GM21528 (cell line): Measurements from ENCODE around the gene ACOT8.
"Not testable (repeated sequence)": the region's sequence is repeated elsewhere in the genome, so short reads cannot be mapped to it uniquely, and the experiment has no call there.

Experiments used
- ATAC-seq: cut with Tn5 transposase; IDR thresholded peaks from one replicate; pipeline ENCODE4 v1.9.1; 2021; ENCODE audit warnings: mild to moderate bottlenecking, moderate library complexity; ENCODE audit not compliant: unreplicated experiment, low FRiP score

Gene ACOT8

DNA sequence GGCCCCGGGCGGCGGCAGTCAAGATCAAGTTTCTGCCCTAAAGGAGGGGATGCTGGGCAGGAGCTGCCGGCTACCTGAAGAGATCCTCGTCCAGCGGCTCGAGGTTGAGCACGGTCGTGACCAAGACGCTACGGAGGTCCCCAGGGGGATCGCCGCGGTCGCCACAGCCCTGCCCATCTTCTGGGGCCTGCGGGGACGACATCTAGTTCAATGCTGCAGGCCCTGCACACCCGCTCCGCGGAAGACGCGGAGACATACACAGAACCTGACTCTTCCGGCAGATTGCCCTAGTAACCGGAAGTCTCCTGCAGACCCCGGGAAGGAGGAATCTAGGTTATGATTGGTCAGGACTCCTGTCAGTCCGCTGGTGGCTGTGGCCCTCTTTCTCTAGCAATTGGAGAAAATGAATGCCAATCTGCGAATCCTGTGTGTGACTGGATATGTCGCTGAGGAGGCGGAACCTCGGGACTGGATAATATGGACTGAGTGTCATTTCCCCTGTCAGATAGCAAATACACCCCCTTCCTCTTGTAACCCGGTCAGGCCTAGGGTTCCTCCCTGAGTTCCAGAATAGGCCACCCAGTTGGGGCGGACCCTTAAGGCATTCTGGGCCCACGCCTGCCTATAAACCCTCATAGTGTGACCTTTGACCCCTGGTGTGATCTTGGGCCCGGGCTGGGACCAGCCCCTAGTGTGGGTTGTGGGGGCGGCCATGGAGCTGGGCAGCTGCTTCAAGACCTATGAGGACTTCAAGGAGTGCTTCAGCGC lies at the start of gene ACOT8, which contains the start of gene ZSWIM3:
Gene ACOT8, minus strand, starts transcription at position 279 of the 768 bp plus-strand sequence. Its CDS starts 77 bp downstream, at position 202.
Gene ZSWIM3, plus strand, starts transcription at position 501 of the 768 bp plus-strand sequence. Its CDS starts 212 bp downstream, at position 713.
- peak; percentile 95 for ATAC-seq

DNA sequence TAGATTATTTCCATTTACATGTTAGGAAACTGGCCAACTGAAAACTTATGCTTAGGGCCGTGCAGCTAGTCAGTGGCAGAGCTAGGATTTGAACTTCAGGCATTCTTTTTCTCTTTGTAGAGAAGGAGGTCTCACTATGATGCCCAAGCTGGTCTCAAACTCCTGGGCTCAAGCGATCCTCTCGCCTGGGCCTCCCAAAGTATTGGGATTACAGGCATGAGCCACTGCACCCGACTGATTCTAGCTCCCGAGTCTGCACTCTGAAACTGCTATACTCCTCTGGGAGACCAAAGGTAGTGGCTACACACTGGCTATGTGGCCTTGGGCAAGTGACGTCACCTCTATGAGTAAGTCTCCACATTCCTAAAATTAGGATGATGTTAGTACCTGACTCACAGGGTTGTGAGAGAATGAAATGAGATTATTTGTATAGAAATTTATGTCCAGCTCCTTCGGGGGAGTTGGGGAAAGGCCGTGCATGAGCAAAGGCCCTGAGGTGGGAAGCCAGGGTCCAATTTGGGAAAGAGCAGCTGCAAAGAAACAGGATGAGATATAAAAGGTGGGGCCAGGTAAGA lies 48.4 kb upstream of the ACOT8 start:
- ATAC-seq: no peak

DNA sequence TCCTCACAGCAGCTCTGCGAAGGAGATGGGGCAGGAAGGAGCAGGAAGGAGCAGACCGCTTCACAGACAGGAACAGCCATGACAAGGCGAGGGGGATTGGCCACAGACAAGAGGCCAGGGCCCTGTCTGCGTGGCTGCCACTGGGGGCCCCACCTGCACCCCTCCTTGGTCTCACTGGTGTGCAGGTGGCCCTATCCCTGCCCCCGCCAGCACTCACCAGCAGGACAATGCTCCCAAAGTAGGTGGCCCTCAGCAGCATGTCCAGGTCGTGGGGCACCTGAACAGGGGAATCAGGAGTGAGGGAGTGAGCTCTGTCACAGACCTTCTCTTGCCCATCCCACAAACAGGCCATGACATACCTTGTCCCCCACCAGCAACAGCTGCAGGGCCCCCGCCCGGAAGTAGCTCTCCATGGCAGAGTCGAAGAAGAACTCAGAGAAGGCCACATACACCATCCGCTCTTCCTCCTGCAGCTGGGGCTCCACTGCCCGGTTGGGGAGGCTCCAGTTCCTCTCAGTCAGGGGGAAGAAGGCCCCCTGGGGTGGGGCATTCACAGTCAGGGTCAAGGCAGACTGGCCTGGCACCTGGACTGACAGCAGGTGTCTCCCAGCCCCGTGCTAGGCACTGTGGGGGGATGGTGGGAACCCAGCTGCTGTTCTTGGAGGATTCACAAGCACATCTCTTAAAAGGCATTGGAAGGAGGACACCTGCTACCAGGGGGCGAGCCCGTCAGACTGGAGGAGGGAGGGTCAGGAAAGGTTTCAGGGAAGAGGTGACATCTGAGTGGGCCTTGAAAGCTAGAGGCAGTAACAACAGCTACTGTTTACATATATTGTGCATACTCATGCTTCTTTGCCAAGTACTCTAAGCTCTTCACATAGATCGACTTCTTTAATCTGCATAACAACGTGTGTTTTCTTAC lies 47.7 kb upstream of the ACOT8 start:
- ATAC-seq: no peak

DNA sequence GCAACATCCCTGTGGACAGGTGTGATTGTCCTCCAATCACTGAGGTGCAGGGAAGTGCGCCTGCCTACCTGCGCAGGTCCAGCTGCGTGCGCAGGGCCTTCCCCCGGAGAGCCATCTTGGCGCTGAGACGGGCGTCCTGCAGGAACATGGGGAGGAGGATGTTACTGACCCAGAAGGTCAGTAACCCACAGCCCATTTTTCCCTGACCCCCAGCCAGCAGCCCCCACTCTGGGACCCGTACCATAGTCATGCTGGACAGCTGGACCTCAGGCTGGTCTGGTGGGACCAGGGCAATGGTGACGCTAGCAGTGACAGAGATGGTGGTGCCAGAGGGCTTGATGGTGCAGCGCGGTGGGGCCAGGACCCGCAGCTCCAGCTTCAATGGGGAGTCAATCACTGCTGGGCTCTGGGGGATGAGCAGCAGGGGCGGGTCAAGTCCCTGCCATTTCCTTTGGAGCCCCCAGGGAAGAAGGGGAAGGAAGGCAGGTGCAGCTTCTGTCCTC lies 45.1 kb upstream of the ACOT8 start:
- ATAC-seq: no peak

DNA sequence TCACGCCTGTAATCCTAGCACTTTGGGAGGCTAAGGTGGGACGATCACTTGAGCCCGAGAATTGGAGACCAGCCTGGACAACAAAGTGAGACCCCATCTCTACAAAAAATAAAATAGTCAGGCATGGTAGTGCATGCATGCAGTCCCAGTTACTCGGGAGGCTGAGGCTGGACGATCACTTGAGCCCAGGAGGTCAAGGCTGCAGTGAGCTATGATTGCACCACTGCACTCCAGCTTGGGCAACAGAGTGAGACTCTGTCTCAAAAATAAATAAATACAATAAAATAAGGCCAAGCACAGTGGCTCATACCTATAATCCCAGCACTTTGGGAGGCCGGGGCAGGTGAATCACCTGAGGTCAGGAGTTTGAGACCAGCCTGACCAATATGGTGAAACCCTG lies 44.1 kb upstream of the ACOT8 start:
- not testable (repeated sequence) for ATAC-seq

DNA sequence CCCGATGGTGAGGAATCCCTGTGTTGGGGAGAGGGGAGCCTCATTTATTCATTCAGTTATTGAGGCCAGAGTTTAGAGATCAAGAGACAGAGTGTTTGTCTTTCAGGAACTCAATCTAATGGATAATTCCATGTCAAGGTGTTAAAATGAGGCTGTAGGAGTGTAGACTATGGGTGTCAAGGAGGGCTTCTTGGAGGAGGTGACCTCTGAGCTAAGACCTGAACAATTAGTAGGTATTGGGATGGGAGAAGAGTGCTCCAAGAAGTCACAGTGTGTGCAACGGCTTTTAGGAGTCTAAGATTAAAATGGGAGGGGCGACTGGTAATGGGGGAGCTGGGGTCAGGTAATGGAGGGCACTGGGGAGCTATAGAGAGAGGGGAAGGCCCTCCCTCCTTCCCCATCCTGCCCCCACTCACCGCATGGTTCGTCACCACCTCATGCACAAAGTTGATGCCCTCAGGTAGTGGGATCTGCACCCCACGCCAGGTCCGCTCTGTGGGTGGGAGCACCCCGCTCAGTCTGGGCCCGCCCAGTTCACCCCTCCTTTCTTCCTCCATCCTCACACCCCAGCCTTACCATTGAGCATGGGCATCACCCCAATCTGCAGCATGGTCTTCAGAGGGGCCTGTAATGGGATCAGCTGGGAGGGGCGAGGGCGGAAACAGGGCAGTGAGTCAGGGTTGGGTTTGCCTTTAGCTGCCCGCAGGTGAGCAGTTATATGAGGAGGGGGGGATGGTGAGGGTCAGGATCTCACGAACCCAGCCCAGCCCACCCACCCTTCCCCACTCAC lies 42.0 kb upstream of the ACOT8 start:
- ATAC-seq: no peak

DNA sequence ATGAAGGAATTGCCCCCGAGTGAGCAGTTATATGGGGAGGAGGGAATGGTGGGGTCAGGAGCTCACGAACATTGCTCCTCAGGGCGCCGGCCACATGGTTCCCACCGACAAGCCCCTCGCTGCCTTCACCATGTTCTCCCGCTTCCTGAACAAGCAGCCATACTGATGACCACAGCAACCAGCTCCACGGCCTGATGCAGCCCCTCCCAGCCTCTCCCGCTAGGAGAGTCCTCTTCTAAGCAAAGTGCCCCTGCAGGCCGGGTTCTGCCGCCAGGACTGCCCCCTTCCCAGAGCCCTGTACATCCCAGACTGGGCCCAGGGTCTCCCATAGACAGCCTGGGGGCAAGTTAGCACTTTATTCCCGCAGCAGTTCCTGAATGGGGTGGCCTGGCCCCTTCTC lies 41.1 kb upstream of the ACOT8 start:
- no peak for ATAC-seq

DNA sequence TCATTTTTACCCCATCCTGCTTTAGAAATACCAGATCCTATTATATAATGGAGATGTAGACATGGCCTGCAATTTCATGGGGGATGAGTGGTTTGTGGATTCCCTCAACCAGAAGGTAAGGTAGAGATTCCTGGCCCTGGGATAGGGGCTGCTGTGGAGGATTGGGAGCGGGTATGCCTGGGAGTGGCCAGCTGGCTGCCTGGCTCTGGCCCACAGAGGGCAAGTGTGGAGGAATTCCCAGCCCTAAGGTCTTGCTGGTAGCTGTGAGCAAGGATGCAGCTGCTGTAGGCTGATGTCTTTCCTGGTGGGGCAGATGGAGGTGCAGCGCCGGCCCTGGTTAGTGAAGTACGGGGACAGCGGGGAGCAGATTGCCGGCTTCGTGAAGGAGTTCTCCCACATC lies 40.5 kb upstream of the ACOT8 start:
- ATAC-seq: no peak

DNA sequence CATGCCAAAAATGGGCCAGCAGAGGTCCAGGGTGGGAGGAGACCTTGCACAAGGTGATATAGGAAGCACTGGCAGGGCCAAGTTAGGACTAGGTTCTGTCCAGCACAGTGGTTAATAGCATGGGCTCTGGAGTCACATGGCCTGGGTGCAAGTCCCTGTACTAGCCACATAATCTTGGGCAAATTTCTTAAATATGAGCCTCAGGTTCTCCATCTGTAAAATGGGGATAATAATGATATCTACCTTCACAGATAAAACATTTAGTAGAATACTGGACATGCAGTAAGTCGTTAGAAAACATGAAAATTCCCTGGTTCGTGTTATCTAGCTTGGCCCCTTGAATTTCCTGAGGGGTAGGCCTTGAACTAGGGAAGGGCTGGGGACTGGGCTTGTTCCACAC lies 40.1 kb upstream of the ACOT8 start:
- ATAC-seq: no peak

DNA sequence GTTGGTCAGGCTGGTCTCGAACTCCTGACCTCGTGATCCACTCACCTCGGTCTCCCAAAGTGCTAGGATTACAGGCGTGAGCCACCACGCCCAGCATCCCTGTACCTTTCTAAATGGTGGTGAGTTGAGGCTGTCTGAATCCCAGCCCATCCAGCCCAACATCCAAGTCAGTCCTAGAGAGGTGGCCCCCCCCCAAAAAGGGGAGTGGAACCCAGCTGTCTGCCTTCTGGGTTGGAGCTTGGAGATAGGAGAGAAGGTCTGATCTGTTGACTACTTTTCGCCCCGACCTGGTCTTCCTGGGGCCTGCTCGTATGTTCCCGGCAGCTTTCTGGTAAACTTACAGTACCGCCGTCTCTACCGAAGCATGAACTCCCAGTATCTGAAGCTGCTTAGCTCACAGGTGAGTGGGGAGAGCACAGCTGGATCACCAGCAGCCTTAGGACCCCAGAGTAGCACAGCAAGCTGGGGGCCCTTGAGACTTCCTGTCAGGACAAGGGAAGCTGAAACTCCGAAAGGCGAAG lies 39.5 kb upstream of the ACOT8 start:
- ATAC-seq: no peak

DNA sequence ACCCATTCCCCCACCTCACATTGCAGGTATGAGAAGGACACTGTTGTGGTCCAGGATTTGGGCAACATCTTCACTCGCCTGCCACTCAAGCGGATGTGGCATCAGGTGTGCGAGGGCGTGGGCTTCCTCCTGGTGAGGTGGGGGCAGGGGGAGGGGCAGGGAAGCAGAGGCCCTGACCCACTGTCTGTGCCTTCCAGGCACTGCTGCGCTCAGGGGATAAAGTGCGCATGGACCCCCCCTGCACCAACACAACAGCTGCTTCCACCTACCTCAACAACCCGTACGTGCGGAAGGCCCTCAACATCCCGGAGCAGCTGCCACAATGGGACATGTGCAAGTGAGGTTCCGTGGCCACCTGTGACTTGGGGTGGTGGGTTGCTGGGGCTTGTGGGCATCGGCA lies 37.6 kb upstream of the ACOT8 start:
- ATAC-seq: no peak

DNA sequence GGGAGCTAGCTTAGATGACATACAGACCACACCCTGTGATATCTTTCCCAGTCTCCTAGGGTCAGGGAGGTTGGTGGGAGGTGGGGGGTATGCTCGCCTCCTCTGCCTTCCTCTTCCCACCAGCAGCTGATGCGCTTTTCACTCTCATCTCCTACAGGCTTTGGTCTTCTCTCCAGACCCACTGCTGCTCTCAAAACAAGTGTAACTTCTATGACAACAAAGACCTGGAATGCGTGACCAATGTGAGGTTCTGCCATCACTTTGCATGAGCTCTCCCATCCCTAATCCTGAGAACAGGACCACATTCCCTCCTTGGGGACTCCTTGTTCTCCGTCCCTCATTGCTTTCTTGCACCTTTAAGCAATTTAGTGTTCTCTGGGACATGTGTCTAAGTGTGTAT lies 36.6 kb upstream of the ACOT8 start:
- ATAC-seq: no peak

DNA sequence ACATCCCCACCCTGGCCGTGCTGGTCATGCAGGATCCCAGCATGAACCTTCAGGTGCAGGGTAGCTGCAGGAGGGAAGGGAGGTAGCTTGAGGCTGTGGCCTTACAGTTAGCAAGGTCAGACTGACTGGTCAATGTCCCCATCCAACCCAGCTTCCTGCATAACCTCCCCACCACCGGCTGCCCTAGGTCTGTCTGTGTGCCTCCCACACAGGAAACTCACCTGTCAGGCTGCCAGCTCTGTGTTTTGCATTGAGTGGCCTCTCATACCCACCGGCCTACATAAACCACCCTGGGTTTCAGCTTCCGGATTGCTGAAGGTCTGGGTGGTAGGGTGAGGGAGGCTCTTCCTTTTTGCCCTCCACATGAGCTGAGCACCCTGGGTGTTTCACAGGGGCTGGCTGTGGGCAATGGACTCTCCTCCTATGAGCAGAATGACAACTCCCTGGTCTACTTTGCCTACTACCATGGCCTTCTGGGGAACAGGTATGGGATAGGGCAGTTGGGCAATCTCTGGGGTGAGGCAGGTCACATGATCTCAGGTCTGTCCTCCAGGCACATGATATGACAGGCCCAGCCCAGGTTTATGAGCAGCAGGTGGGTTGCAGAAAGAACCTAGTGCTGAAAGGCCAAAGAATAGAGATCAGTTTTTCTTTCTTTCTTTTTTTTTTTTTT lies 35.8 kb upstream of the ACOT8 start:
- no peak for ATAC-seq

DNA sequence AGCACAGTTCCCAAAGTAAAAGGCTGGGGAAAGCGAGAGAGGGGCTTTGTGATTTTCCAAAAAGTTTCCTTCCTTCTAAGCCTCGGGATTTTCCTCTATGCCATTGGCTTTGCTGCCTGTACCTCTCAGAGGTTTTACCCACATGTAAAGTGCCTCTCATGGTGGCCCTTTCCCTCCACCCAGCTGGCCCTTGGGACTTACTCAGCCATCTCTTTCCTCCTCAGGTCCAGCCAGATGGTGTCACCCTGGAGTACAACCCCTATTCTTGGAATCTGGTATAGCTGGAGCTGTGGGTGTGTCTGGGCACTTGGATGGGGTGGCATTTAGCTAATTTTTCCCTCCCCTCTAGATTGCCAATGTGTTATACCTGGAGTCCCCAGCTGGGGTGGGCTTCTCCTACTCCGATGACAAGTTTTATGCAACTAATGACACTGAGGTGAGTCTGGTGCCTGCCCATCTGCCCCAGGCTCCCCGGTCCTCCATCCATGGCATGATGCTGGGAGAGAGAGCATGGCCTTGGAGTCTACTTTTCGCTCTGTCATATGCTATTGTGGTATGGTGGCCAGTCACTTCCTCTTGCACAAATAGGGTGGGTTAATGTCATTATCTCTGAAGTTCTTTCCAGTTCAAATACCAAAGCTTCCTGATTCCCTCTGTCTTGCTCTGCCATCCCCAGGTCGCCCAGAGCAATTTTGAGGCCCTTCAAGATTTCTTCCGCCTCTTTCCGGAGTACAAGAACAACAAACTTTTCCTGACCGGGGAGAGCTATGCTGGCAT lies 35.0 kb upstream of the ACOT8 start:
- no peak for ATAC-seq

DNA sequence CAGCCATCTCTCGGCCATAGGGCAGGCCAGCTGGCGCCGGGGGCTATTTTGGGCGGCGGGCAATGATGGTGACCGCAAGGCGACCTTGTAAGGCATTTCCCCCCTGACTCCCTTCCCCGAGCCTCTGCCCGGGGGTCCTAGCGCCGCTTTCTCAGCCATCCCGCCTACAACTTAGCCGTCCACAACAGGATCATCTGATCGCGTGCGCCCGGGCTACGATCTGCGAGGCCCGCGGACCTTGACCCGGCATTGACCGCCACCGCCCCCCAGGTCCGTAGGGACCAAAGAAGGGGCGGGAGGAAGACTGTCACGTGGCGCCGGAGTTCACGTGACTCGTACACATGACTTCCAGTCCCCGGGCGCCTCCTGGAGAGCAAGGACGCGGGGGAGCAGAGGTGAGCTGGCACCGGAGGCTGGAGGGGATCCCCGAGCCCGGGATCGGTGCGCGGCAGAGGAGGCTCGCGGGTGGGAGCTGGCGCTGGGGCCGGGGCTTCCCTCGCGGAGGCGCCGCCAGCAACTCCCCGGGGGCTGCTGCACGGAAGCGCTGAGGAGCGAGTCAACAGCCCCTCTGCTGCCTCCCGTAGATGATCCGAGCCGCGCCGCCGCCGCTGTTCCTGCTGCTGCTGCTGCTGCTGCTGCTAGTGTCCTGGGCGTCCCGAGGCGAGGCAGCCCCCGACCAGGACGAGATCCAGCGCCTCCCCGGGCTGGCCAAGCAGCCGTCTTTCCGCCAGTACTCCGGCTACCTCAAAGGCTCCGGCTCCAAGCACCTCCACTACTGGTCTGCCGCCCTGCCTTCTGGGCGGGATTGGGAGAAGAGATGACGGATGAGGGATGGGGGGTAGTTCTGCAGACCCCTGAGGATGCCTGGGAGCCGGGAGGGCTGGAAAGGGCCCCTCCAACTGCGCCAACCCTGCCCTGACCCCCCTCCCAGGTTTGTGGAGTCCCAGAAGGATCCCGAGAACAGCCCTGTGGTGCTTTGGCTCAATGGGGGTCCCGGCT lies 34.1 kb upstream of the ACOT8 start, which contains the start of the genes CTSA and NEURL2:
Gene CTSA, plus strand, starts transcription at position 351 of the 999 bp plus-strand sequence. Its CDS starts 234 bp downstream, at position 585.
Gene NEURL2, minus strand, starts transcription at position 224 of the 999 bp plus-strand sequence. Its CDS starts 217 bp downstream, at position 7.
- ATAC-seq: peak; percentile 72

DNA sequence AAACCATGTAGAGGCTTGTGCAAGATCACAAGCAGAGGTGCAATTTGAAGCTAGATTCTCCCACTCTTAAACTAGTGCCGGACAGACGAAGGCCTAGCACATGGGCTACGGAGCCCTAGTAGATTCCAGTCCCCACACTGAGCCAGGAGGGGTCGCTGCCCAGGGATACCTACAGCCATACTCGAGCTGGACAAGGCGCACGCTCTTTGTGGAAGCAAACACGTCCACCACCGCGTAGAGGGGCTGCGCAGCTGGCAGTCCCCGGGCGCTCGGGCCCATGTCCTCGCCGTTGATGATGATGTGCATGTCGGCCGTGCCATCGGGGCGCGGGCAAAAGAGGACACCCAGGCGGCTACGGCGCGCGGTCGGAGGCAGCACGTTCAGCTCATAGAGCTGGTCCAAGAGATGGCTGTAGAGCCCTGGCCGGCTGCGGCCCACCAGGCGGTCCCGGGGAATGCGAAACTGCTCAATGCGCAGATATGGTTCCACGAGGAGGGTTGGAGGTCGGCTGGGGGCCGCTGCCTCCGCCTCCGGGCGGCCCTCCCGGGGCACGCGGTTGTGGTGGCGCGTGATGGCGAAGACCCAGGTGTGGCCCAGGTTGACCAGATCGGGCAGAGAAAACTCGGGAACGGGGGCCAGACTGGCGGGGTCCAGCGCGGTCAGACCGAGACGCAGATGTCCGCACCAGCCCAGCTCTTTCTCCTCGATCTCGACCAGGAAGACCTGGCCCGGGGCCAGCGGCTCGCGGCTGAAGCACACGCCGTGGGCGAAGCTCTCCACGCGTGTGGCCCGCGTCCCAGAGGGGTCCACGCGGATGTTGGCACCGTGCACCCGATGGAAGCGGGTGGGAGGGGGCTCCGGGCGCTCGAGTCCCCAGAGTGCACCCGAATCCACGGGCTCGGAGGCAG lies 33.1 kb upstream of the ACOT8 start:
- ATAC-seq: peak; percentile 8
